Measurements from ENCODE around the gene ACAD8.

GRCh38 chr11:134250246-134250645, 3.1 kb upstream of the ACAD8 start:
- TF ChIP-seq CTCF (conservative IDR thresholded peaks at IDR 0.05; ENCODE audit: low read length) (no peak), EZH2phosphoT487 (IDR thresholded peaks at IDR 0.05; ENCODE audit: borderline replicate concordance) (no peak)
